HL-60 (cell line): ENCODE results near the gene CDH23.

ENCODE experiments used
- DNase-seq, 2 experiments: peaks; one replicate each; pipeline ENCODE4 v3.0.0-alpha.2; 2010 to 2020; ENCODE audit warnings: low read depth in 1 of 2, low spot score in 1 of 2
- H3K27ac ChIP-seq: fragments of 250-450 bp; sonication (Bioruptor Pico); replicated peaks from 2 replicates; pipeline ENCODE4 v1.5.1; 2020; ENCODE audit warnings: mild to moderate bottlenecking, moderate library complexity
- H3K27me3 ChIP-seq: fragments of 250-450 bp; sonication (Bioruptor Pico); 2 replicates; pipeline ENCODE4 v1.5.1; 2021; ENCODE audit warnings: mild to moderate bottlenecking, moderate library complexity; ENCODE audit not compliant: insufficient read depth, poor library complexity, severe bottlenecking
- H3K4me3 ChIP-seq: replicated peaks from 2 replicates; pipeline ENCODE4 v1.5.1; 2011; ENCODE audit warnings: mild to moderate bottlenecking, control low read depth, low read length; ENCODE audit not compliant: insufficient read depth
- GABPA ChIP-seq: IDR thresholded peaks from 2 replicates; pipeline ENCODE4 v1.6.1; 2012; ENCODE audit warnings: low read depth
- POLR2AphosphoS5 ChIP-seq: IDR thresholded peaks from 2 replicates; pipeline ENCODE4 v1.6.1; 2012; ENCODE audit warnings: low read depth
- SPI1 ChIP-seq: IDR thresholded peaks from 2 replicates; pipeline ENCODE4 v1.6.1; 2012; ENCODE audit warnings: low read depth, mild to moderate bottlenecking, borderline replicate concordance
- TF ChIP-seq, protein P1 (sequence below): IDR thresholded peaks from one replicate; pipeline ENCODE4 v1.5.1; 2011; ENCODE audit warnings: low read length, control low read depth, inconsistent platforms; ENCODE audit not compliant: insufficient read depth
- TF ChIP-seq, protein P2 (sequence below): IDR thresholded peaks from 2 replicates; pipeline ENCODE4 v1.6.1; 2012; ENCODE audit warnings: low read depth; ENCODE audit not compliant: insufficient replicate concordance

CDH23 gene

DNA sequence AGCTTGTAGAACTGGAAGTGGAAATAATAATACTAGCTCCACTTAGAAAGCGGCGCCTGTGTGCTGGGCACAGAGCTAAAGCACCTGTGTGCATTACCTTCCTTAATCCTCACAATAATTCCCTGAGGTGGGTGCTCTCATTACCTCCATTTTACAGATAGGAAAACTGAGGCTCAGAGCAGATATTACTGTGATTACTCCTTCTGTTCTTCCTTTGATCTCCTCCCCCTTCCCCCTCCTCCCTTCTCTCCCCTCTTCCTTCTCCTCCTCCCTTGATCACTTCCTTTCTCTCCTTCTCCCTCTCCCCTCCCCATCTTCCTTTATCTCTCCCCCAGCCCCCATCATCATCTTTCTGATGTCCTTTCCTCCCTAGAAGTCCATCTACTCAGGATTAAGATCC, 267.9 kb downstream of the CDH23 start:
- Histone ChIP-seq H3K4me3 (no peak overlapping the region), H3K27ac (no peak overlapping the region)
- DNase-seq: no peak

DNA sequence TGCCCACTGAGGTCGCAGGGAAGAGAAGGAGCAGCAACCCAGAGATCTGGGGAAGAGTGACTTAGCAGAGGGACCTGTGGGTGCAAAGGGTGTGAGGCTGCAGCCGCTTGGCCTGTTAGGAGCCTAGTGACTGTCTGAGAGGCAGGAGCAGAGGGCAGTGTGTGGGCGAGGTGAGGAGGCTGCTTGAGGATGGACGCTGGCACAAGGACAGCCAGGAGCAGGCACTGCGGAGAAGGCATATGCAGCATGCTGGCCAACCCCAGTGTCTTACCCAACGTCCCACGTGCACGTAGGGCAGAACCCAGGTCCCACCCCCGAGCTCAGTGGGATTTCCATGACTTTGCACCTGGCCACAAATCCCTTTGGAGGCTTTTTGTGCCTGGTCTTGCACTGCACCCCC, 268.7 kb downstream of the CDH23 start:
- Histone ChIP-seq H3K27me3 (no peaks in the 10 kb centered on the region), H3K4me3 (no peak overlapping the region), H3K27ac (no peak overlapping the region)
- TF ChIP-seq POLR2AphosphoS5: no peak
- TF ChIP-seq, protein P1, sequence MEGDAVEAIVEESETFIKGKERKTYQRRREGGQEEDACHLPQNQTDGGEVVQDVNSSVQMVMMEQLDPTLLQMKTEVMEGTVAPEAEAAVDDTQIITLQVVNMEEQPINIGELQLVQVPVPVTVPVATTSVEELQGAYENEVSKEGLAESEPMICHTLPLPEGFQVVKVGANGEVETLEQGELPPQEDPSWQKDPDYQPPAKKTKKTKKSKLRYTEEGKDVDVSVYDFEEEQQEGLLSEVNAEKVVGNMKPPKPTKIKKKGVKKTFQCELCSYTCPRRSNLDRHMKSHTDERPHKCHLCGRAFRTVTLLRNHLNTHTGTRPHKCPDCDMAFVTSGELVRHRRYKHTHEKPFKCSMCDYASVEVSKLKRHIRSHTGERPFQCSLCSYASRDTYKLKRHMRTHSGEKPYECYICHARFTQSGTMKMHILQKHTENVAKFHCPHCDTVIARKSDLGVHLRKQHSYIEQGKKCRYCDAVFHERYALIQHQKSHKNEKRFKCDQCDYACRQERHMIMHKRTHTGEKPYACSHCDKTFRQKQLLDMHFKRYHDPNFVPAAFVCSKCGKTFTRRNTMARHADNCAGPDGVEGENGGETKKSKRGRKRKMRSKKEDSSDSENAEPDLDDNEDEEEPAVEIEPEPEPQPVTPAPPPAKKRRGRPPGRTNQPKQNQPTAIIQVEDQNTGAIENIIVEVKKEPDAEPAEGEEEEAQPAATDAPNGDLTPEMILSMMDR: no peak
- no peak for TF ChIP-seq SPI1
- TF ChIP-seq, protein P2, sequence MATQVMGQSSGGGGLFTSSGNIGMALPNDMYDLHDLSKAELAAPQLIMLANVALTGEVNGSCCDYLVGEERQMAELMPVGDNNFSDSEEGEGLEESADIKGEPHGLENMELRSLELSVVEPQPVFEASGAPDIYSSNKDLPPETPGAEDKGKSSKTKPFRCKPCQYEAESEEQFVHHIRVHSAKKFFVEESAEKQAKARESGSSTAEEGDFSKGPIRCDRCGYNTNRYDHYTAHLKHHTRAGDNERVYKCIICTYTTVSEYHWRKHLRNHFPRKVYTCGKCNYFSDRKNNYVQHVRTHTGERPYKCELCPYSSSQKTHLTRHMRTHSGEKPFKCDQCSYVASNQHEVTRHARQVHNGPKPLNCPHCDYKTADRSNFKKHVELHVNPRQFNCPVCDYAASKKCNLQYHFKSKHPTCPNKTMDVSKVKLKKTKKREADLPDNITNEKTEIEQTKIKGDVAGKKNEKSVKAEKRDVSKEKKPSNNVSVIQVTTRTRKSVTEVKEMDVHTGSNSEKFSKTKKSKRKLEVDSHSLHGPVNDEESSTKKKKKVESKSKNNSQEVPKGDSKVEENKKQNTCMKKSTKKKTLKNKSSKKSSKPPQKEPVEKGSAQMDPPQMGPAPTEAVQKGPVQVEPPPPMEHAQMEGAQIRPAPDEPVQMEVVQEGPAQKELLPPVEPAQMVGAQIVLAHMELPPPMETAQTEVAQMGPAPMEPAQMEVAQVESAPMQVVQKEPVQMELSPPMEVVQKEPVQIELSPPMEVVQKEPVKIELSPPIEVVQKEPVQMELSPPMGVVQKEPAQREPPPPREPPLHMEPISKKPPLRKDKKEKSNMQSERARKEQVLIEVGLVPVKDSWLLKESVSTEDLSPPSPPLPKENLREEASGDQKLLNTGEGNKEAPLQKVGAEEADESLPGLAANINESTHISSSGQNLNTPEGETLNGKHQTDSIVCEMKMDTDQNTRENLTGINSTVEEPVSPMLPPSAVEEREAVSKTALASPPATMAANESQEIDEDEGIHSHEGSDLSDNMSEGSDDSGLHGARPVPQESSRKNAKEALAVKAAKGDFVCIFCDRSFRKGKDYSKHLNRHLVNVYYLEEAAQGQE: no peak
- no peak for TF ChIP-seq GABPA
- no peak for DNase-seq

More for the DNA sequence above, 267.9 kb downstream of the CDH23 start:
- H3K27me3 ChIP-seq: no peaks in the 10 kb centered on the region
- TF ChIP-seq SPI1 (no peak), POLR2AphosphoS5 (no peak), GABPA (no peak)
- TF ChIP-seq, protein P2: no peak
- TF ChIP-seq, protein P1: no peak

DNA sequence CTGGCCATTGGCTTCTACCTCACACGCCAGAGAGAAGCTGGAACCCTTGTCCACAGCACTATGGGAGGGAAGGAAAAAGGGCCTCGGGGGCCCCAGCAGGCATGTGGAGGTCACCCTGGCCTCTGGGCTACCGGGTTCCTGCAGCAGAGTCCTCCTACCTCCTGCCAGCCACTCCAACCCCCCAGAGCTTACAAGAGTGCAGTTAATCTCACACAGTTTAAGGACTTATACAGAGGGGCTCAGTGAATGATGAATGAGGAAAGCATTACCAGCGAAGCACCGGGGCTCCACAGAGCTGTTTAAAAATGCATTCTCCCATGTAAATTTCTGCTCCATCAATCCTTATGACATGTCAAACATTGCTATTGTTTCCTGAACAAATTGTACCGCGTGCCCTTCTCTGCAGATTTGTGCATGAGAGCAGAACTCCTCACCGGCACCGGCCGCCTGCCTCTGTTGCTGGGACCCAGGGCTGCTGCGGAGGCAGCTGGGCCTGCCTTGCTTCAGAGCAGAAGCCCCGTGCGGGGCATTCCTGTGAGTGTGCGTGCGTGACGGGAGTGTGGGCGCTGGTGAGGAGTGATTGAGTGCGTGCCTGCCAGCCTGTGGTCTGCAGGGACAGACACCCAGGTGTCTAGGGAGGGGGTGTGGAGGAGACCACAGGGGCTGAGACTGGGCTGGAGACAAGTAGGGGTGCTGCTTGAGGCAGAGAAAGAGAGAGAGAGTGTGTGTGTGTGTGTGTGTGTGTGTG, 270.1 kb downstream of the CDH23 start:
- no peak overlapping the region for H3K27ac ChIP-seq
- H3K27me3 ChIP-seq: no peaks in the 10 kb centered on the region
- DNase-seq: peak in 1 of 2 experiments; percentile 26
- H3K4me3 ChIP-seq: no peak overlapping the region
- TF ChIP-seq GABPA (no peak), SPI1 (no peak), POLR2AphosphoS5 (no peak)
- TF ChIP-seq, protein P2: no peak
- TF ChIP-seq, protein P1: no peak
